Erythroblast (primary cell): ENCODE measurements around the gene SEMA3F.
A peak's percentile ranks its signal among the peaks of the same experiment; 100 is the strongest.

Experiments used
- DNase-seq, 2 experiments: peaks; one replicate each; lab custom pipeline; 2025; lab: John Stamatoyannopoulos, UW
- GATA1 ChIP-seq: IDR thresholded peaks from 2 replicates; pipeline ENCODE4 v1.6.1; 2011; ENCODE audit warnings: low read depth, mild to moderate bottlenecking, control low read depth, low read length, moderate library complexity
- POLR2A ChIP-seq: IDR thresholded peaks from 2 replicates; pipeline ENCODE4 v1.6.1; 2011; ENCODE audit warnings: mild to moderate bottlenecking, low read length

SEMA3F gene

DNA sequence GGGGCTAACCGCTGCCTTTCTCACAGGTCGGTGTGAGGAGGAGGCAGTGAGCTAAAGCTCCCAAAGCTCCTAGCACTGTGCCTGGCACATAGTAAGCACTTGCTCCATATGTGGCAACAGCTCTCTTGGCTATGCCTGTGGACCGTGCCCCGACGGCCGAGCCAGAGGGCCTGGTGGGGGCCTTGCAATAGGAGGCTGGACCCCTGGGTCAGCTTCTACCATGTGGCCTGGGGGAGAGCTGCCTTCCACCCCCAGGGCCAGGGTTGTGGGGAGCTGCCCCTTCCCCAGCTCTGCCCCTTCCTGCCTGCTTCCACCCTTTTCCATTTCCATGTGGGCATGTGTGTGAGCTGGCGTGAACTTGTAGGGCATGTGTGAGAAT, 19.4 kb downstream of the SEMA3F start:
- no peak for DNase-seq
- no peak for TF ChIP-seq GATA1
- TF ChIP-seq POLR2A, result no peak

GRCh38 chr3:50174947-50175524, 19.9 kb downstream of the SEMA3F start:
- DNase-seq, result no peak
- TF ChIP-seq POLR2A (no peak), GATA1 (no peak)

DNA sequence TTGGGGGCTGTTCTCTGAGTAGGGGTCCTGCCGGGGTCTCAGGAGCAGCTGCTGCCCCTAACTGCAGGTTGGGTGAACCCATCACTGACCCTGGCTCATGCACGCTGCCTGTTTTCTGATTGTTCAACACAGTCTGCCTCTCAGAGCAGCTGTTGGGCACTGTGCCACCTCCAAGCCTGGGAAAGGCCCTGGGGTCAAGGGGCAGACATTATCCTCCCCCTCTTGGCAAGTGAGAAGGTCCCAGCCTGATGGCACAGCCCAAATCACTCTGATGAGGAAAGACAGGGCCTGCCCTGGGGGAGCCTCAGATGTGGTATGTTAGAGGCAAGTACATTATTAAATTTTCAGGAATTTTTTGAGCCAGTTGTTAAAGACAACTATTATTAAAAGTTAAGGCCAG, 22.2 kb downstream of the SEMA3F start:
- TF ChIP-seq GATA1 (no peak), POLR2A (no peak)

GRCh38 chr3:50179710-50180109, 24.6 kb downstream of the SEMA3F start:
- DNase-seq, result no peak
- TF ChIP-seq GATA1 (no peak), POLR2A (no peak)

More for the DNA sequence above, 22.2 kb downstream of the SEMA3F start:
- DNase-seq, result no peak

DNA sequence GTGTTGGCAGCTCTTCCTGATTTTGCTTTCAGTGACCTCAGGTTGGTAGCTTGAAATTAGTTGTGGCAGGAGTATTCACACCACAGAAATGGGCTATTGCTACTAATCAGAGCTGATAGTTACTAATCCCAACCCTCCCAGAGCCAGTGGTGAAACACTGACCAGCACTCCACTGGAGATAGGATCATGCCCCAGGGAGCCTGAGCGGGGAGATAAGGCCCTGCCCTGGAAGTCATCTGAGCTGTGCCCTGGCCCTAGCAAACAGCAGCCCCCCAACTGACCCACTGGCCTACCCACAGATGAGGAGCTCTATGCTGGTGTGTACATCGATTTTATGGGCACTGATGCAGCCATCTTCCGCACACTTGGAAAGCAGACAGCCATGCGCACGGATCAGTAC, 26.9 kb downstream of the SEMA3F start:
- peak in 1 of 2 experiments; percentile 18 for DNase-seq
- TF ChIP-seq GATA1 (no peak), POLR2A (no peak)

DNA sequence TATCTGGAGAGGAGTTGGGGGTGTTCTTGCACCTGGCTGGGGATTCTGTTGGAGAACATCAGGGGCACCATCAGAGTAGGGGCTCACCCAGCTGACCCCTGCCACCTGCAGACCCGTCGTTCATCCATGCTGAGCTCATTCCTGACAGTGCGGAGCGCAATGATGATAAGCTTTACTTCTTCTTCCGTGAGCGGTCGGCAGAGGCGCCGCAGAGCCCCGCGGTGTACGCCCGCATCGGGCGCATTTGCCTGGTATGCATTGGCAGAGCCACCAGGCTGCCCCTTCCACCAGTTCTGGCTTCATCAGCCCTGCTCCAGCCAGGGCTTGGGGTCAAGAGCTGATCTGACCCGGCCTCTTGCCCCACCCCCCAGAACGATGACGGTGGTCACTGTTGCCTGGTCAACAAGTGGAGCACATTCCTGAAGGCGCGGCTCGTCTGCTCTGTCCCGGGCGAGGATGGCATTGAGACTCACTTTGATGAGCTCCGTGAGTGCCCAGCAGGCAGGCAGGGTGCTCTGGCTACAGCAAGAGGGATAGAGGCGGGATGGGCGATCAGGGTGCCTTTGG, 27.5 kb downstream of the SEMA3F start:
- no peak for TF ChIP-seq POLR2A
- TF ChIP-seq GATA1, result no peak
- no peak for DNase-seq

DNA sequence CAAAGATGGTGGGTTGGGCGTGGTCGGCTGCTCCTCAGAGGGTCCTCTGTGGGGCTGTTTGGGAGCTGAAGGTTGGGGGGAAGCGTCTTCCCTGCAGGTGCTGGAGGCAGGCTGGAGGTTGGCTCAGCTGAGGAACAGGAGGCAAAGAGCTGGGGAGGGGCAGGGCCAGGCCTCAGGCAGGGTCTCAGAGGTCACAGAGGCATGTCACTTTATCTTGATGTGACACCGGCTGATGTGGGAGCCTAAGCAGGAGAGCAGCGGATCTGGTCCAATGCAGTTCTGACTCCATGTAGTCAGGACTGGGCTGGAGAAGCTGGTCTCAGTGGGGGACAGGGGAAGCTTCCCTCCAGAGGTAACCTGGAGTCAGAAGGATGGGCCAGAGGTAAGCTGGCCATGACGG, 28.6 kb downstream of the SEMA3F start:
- no peak for TF ChIP-seq POLR2A
- no peak for TF ChIP-seq GATA1
- DNase-seq, result no peak

GRCh38 chr3:50184242-50184978, 29.3 kb downstream of the SEMA3F start:
- TF ChIP-seq POLR2A (no peak), GATA1 (no peak)

DNA sequence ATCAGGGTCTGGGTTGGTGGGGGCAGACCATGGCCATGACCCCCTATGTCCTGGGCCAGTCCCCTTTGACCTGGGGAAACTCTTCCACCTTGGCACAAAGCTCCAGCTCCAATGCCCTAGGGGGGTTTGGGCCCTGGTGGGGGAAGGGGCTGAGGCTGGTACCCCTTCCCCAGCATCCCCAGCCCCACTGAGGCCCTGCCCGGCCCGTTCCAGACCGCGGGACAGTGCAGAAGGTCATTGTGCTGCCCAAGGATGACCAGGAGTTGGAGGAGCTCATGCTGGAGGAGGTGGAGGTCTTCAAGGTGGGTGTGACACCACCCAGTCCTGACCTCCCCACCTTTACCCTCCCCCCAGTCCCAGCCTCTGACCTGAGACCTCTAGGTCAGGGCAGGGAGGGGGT, 30.1 kb downstream of the SEMA3F start:
- no peak for DNase-seq

More at GRCh38 chr3:50184242-50184978, 29.3 kb downstream of the SEMA3F start:
- no peak for DNase-seq

DNA sequence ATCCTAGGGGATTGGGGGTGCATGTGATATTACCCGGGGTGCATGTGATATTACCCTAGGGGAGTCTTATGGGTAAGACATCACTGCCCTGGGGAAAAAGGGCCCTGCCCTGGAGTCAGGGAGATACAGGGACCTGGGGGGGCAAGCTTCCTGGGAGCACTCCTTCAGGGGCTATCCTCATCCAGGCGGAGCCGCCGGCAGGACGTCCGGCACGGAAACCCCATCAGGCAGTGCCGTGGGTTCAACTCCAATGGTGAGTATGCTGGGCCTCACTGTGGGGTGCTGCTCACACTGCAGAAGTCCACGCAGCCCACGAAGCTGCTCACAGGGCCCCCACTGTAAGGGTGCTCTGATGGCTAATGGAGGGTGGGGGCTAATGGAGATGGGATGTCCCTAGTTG, 31.0 kb downstream of the SEMA3F start:
- no peak for TF ChIP-seq POLR2A
- TF ChIP-seq GATA1, result no peak
- no peak for DNase-seq

More for the DNA sequence above, 30.1 kb downstream of the SEMA3F start:
- TF ChIP-seq GATA1 (no peak), POLR2A (no peak)

DNA sequence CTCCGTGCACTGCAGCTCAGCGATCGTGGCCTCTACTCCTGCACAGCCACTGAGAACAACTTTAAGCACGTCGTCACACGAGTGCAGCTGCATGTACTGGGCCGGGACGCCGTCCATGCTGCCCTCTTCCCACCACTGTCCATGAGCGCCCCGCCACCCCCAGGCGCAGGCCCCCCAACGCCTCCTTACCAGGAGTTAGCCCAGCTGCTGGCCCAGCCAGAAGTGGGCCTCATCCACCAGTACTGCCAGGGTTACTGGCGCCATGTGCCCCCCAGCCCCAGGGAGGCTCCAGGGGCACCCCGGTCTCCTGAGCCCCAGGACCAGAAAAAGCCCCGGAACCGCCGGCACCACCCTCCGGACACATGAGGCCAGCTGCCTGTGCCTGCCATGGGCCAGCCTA, 32.6 kb downstream of the SEMA3F start:
- TF ChIP-seq GATA1, result no peak
- TF ChIP-seq POLR2A, result no peak
- no peak for DNase-seq

- TF ChIP-seq POLR2A, result no peak
- no peak for TF ChIP-seq GATA1
- DNase-seq, result peak; percentile 60 to 66
Measured at GRCh38 chr3:50189274-50189673, 34.1 kb downstream of the SEMA3F start.

DNA sequence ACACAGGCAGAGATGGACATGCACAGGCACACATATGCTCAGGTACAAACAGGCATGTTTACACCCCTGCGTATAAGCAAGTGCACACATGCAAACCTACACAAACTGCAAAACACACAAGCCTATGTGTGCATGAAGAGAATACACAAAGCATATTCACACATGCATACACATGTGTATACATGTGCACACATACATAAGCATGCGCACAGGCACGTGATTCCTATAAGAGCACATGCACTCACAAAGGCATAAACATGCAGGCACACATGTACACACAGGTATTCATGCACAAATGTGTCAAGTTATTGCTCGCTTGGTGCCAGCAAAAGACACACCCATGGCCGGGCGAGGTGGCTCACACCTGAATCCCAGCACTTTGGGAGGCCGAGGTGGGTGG, 34.9 kb downstream of the SEMA3F start:
- TF ChIP-seq POLR2A (no peak), GATA1 (no peak)
- DNase-seq, result no peak

DNA sequence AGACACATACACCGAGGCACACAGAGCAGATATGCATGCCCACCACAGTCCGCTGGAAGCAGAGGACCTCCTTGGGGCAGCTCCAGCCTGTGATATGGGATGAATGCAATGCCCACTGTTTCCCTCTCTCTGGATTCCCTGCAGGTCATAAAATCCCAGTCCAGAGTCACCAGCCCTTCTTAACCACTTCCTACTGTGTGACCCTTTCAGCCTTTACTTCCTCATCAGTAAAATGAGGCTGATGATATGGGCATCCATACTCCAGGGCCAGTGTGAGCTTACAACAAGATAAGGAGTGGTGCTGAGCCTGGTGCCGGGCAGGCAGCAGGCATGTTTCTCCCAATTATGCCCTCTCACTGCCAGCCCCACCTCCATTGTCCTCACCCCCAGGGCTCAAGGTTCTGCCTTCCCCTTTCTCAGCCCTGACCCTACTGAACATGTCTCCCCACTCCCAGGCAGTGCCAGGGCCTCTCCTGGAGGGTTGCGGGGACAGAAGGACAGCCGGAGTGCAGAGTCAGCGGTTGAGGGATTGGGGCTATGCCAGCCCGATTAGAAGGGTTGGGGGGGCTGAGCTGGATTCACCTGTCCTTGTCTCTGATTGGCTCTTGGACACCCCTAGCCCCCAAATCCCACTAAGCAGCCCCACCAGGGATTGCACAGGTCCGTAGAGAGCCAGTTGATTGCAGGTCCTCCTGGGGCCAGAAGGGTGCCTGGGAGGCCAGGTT, 36.0 kb downstream of the SEMA3F start, which contains the start of gene GNAT1:
TSS of gene GNAT1 (plus strand) at position 675 of the 725 bp plus-strand sequence. CDS start 116 bp downstream, outside the sequence.
- TF ChIP-seq POLR2A (no peak), GATA1 (no peak)
- DNase-seq, result no peak
